ENCODE measurements around the gene NFYC. TPM values are rescaled to one million over a fixed set of nuclear protein-coding genes. Genes with fewer than 3 reads are reported as not detected.

The NFYC gene
- polyA plus RNA-seq, 5 donors = 76.9 to 91.2 (median 84.1) TPM

DNA sequence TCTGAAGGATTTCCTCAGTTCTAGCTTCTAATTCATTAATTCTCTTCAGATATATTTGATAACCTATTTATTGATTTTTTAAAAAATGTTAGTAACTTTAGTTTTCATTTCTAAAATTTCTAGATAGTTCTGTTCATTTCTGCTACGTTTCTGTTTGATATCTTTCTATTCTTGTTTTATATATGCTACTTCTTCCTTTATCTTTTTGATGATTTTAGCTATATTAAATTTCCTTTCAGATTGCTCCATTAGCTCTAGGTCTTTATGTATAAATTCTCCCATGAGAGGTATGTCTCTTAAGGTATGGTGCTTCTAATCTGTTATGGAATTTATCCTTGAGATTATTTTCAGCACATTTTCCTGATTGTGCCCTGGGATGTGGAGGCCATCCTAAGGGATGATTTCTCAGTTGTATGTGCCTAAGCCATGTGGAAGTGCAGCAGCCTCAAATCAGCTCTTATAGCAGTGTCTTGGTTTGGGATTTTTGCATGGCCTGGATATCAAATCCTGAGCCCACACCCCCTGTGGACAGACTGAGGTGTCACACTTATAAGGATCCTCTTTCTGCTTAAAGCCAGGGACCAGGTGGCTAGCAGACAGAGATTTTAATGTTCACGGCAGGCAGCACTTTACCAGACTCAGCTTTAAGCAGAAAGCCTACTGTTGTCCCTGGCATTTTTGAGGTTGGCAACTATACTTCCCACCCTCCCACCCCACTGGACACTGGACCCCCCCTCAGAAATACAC, 85.9 kb downstream of the NFYC start:
- DNase-seq = no peak

DNA sequence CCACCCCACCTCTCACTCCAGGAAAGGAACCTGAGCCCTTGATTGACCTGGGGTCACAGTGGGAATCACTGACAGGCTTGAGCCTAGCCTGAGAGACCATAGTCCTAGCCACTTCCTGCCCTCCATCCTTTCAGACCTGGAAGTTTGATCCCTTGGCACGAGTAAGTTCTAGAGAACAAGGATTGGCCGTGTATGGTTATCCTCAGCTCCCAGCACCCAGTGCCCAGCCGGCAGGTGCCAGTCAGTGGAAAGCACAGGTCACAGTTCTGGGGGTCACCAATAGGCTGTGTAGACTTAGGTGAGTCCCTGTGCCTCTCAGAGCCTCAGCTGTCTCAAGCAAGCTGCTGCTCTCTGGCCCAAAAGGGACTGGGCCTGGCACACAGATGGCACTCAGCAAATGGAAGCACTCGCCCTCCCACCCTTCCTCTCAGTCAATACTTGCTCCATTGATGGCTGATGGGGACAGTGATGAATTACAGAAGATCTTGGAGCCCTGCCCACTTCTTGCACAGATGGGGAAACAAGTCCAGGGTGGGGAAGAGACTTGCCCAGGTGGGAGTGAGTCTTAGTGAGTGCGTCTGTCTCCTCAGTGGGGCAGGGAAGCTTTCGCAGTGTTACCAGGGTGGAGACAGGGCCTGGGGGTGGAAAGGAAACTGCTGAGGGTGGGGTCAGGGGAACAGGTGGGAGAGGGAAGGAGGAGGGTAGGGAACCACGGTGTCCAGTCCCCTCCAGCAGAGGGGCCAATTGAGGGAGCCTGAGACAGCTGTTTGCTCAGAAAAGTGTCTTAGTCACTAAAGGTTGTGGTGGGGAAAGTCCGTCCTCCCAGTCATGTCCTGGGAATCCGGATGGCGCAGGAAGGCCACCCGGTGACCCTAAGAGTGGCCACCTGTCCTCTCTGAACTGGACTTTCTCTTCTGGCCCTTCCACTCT, 89.4 kb downstream of the NFYC start:
- DNase-seq = no peak

DNA sequence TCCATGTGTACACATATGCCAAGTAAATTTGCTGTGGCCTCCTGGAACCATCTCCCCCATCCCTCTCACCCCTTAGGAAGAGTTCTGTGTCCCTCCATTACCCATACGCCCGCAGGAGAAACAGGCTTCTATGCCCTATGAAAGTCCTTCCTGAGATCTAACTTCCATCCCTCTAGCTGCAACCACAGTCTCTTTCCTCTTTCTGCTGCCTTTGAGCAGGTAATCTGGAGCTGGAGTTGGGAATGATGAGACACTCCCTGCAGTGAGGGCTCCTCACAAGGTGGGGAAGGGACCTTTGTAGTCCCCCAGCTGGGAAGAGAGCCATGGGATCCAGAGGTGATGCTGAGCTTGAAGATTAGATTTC, 90.1 kb downstream of the NFYC start:
- DNase-seq = no peak

DNA sequence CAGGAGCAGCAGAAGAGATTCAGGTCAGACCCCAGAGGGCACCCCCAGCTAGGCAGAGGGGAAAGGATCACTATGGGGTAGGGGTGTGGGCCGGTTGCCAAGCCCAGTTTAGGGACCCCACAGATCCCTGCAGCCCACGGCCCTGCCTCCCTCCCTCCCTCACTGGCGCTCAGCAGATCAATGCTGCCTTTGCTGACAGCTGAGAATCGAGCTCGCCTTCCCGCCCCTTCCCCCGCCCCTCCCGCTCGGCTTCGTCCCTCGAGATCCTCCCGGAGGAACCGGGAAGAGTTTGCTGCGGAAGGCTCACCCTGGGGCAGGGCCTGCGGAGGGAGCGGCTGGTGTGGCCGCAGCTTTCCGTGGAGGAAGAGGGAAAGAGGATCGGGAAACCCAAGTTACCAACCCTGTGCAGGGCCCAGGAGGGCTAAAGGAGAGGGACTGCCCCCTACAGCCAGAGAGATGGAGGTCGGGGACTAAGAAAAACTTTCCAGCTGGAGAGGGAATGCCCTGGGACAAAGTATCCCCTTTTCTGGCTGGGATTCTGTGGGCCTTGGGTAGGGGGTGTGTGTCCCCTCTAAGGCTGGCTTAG, 91.0 kb downstream of the NFYC start:
- no peak for DNase-seq

DNA sequence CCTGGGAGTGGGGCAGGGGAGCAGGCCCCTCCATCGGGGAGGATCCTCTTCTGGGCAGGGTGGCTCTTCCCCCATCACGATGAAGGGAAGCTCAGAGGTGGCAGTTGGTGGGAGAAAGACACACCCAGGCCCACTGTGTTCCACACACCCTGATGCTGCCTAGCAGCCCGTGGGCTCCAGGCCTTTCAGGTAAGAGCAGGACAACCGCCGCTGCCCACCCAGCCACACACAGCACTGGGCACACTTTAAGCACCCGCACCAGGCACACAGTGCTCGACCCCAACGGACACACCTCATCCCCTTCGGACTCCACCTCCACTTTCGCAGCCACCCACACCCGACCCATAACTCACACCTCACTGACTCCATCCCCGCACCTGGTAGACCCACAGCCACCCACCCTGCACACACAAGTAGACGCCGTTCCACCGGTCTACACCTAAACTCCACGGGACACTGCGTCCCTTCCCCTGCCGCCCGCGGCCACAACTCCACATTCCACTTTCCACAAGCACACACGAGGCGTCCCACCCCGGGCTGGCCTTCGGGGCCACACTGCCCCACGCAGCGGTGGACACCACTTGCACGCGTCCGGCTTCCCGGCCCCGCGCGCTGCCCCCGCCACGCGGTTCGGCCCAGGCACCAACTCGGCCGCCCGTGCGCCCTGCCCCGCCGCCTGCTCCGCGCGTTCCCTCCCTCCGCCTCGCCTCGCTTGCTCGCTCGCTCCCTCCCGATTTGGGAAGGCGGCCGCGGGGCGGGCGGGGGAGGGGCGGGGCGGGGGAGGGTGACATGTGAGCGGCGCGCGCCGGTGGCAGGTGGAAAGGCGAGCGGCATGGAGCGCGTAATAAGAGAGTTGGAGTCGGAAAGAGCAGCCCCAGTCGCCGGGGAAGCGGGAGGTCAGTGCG, 91.7 kb downstream of the NFYC start, which contains the start of gene KCNQ4:
Gene KCNQ4 (plus strand): TSS at position 787 of the 905 bp plus-strand sequence. CDS start 307 bp downstream, outside the sequence.
- DNase-seq = no peak

DNA sequence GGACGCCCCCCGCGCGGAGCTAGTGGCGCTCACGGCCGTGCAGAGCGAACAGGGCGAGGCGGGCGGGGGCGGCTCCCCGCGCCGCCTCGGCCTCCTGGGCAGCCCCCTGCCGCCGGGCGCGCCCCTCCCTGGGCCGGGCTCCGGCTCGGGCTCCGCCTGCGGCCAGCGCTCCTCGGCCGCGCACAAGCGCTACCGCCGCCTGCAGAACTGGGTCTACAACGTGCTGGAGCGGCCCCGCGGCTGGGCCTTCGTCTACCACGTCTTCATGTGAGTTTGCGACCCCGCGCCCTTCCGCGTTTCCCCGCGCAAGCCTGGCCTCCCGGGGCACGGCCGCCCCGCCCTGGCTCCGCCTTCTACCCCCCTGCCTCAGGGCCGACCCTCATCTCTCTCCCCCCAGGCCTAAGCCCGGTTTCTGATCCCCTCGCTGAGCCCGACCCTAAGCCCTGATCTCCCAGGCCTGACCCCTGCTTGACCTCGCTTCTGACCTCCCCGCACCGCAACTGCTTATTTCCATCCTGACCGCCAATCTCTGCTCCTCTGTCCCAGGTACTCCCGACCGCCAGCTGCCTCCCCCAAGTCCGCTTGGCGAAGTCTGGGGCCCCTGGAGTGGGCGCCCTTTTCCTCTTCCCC, 92.8 kb downstream of the NFYC start:
- no peak for DNase-seq

DNA sequence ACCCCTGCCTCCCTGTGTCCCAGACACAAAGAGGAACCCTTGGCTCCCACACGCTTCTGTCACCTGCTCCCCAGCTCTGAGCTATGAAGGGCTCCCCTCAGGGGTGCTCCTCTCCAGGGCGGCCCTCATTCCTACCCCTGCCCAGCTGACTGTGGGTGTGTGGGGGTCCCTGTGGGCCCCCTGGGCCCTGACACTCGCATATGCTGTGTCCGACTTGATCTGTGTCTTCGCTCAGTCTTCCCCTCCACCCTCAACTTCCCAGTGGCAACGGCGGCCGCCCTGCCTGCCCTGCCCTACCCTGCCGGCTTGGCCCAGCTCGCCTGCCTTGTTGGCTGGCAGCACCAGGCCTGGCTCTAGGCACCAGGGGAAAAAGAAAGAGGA, 93.3 kb downstream of the NFYC start:
- no peak for DNase-seq

DNA sequence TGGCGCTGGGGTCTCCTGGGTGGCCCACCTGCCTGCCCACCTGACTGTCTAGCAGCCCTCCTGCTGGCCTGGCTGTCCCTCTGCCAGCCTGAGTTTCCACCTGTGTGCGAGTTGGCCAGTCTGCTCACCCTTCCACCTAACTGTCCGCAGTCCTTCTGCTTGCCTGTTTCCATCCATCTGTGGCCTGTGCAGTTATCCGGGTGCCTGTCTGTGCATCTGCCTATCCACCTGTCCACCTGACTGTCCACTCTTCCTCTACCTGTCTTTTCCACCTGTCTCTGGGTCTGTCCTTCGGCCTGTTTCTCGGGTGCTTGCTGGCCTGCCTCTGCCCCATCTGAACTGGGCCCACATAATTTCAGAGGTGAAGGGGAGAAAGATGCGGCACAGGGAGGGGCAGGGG, 93.9 kb downstream of the NFYC start:
- DNase-seq = no peak

DNA sequence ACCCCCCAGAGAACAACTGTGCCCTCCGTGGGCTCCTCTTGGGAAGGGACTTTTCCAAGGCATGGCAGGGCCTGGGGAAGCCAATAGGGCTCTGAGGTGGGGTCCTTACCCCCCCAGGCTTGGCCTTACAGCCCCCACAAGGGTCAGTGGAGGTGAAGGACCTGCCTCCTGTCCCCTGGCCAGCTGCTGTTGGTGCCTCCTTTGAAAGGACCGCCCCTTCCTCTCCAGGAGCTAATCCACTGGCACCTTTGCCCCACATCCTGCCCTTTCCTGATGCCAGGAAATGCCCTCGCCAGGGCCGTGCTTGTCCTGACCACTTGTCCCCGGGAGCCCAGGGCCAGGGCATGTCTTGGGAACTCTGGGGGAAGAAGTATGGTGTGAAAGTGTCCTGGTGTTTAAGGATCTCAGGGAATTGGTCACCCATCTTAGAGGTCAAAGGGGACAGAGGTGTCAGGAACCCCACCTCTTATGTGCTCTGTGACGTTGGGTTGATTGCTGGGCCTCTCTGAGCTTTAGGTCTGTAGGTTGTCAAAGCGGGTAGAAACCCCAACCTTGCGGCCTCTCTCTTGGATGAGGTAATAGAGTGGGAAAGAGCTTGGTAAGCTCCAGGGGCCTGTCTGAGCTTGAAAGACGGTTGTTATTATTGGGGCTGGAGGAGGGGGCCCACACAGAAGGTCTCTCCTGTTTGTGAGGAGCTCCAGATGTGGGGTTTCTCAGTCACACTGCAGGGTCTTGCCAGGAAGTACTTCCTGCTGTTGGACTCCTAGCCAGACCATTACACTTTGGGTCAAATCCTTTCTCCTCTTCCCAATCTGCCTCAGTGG, 94.9 kb downstream of the NFYC start:
- DNase-seq = no peak

DNA sequence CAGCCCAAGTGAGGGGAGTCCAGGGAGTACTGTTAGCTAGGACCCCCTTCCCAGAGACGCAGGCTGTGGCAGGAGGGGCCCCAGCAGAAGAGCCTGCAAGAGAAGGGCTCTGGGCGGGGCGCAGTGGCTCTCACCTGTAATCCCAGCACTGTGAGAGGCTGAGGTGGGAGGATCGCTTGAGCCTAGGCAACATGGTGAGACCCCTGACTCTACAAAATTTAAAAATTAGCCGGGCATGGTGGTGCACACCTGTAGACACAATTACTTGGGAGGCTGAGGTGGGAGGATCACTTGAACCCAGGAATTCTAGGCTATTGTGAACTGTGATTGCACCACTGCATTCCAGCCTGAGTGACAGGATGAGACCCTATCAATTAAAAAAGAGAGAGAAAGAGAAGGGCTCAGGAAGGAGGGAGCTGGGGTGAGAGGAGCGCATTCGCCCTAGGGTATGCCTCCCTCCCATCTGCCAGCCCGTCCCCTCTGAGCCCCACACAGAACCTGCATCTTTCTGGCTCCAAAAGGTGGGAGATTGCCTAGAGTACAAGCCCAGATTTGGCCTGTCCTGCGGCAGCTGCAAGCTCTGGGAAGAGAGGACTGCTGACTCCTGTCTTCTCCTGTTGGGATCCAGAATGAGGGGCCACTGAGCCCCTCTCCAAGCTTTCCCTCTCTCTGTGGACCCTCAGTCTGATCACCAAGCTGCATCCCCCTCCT, 95.6 kb downstream of the NFYC start:
- DNase-seq = no peak

DNA sequence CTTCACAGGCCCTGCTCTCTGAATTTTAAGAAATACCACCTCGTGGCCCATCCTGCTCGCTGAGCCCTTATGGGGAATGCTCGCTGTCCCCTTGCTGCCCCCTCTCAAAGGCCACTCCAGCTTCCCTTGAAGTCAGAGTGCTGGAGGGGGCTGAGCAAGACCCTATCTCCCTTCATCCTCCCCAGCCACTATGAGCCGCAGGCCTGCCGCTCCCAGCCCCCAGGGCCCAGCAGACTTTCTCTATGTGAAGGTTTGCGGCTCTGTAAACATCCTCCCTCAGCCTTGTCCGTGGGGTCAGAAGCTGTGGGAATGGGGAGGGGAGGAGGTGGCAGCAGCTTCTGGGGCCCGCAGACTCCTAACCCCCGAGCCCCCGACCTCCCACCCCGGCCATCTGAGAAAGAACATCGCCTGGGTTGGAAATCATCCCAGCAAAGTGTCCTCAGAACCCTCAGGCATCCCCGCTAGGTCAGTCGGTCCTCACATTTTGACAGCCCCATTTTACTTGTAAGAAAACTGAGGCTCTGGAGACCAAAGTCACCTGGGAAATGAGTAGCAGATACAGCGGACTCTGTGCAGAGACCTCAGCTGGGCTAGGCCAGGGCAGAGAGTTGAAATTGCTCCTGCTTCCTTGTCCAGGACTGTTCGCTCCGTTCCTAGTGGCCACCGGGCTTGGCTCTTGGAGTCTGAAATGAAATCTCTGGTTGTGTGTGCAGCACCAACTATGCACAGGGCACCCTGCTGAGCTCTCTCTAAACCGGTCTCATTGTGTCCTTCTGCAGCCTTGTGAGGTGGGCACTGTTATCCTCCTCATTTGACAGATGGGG, 96.4 kb downstream of the NFYC start:
- DNase-seq = no peak

DNA sequence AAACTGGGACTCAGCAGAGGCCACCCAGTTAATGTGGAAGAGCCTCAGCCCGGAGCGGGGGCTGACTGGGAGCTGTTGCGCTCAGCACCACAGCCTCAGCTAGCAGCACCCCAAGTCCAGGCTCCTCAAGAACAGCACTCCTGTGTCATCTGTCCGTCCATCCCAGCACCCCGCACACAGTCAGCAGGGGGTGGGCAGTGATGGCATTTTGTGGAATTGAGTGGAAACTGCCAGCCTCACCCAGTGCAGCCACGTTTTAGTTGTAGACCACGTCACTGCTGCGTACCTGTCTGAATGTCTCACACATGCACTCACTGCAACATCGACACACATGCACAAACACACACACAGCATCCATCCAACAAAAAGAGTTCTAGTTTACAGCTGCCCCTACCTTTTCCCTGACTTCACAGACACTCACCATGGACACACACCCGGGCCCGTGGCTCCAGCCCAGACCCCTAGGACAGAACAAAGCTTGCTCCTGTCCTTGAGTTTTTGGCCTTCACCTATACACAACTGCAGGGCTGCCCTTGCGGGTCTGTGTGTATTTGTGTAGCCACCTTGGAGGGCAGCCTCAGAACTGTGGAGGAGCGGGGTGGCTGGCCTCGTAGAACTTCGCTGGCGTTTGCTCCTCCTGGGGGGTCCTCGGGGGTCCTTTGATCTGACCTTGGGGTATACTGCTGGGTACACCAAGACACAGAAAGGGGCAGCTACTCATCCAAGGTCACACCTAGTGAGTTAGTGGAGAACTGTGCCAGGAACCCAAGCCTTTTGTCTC, 97.2 kb downstream of the NFYC start:
- no peak for DNase-seq

DNA sequence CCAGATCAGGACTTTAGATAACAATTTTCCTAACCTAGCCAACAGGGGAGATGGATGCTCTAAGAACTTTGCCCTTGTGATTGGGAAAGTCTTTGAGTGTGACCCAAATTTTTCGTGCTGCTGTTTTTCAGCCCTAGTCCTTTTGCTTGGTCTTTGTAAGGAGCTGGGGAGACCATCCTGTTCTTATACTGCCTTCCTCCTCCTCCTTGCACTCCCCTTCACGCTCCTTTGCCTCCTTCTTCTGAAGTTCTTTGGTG, 97.8 kb downstream of the NFYC start:
- no peak for DNase-seq

DNA sequence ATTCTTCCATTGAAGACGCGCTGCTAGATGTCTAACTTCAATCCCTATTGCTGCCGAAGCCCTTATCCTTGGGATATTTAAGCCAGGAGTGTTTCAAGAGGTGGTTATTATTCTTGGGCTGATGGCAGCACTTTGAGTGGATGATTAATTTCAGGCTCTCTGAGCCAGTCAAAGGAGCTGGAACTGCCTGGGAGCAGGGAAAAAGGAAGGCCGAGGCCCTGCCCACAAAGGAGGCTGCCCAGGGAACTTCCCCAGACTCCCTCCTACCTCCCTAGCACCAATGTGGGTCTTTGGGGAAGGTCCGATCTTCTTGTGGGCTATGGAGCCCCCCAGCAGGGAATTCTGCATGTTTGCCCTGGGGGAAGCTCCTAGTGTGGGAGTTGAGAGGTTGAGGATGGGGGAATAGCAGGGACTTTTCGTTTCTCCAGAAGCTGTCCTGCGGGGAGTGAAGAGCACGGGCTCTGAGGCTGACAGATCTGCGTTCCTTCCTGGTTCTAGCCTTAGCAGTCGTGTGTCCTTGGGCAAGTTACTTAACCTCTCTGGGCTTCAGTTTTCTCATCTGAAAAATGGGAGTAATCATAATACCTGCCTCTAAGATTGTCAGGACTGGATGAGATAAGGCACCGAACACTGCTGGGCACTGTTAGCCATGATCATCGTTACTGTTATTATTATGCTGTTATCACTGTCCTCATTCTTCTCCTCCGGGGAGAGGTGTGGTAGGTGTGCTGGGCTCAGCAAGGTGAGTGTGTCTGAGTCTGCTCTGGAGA, 98.3 kb downstream of the NFYC start:
- no peak for DNase-seq

DNA sequence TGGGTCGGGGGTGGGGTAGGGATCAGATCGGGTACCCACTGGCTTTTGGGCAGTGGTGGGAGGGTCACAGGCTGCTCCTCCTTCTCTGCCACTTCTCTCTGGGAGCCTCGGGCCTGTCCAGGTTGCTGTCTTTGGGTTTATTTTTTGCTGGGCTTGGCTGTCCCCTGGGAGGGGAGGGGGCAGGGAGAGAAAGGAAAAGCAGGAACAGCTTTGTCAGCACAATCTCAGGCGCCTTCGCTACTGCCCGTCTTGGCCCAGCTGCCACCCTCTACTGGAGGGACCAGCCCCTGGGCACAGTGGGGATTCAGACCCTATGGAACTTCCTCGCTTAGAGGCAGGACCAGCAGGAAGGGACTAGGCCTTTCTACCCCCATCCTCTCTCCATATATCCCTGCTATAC, 100.5 kb downstream of the NFYC start:
- DNase-seq = no peak

DNA sequence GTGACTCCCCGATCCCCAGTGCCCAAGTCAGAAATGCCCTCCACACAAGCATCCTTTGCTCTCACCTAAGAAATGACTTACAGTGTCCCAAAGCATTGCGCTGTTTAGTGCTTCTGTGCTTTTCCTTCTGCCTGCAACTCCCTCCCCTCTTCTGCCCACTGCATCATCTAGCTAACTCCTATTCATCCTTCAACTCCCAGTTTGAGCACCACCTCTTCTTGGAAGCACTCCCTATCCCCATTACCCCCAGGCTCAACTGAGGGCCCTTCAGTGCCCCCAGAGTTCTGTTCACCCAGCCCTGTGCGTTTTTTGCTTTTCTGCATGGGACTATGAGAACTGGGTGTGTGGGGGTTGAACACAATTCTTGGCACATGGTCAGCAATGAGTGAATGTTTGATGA, 102.1 kb downstream of the NFYC start:
- DNase-seq = no peak

DNA sequence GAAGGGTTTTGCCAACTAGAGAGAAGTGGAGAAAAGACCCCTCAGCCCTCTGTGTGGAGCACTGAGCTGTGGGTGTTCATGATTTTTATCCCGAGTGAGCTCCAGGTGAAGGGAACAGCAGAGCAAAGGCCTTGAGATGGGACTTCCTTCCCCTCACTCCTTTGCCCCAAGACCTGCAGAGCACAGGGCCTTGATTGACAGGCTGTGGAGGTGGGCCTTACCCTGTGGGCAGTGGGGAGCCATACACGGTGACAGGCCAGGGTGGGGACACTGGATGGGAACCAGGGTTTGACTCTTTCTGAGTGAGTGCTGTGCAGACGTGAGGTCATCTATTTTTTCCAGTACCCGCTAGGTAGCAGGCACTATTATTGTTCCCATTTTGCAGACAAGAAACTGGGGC, 102.5 kb downstream of the NFYC start:
- no peak for DNase-seq
